Measurements from ENCODE around the gene DYDC2. TPM values are rescaled to one million over a fixed set of nuclear protein-coding genes. Genes with fewer than 3 reads are reported as not detected.

DYDC2 gene
- total RNA-seq, 1 donor from 2014 or later, result not detected

DNA sequence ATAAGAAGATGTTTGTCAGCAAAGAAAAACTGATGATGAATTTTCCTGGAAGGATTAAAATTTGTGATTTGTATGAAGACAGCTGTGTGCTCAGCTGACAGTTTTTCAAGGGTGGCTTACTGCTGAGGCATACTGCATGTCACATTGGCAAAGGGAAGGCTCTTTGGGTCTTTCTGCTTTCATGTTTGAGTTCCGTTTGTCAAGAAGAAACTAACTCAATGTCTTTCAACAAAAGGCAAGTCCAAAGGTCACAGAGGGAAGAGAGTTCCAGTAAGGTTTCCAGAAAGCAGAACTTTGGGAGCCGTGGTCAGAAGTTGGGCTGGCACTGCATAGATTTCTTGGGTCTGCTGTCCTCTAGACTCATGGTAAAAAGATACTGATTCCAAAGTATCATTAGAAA lies 16.9 kb downstream of the DYDC2 start:
- TF ChIP-seq, protein P1, sequence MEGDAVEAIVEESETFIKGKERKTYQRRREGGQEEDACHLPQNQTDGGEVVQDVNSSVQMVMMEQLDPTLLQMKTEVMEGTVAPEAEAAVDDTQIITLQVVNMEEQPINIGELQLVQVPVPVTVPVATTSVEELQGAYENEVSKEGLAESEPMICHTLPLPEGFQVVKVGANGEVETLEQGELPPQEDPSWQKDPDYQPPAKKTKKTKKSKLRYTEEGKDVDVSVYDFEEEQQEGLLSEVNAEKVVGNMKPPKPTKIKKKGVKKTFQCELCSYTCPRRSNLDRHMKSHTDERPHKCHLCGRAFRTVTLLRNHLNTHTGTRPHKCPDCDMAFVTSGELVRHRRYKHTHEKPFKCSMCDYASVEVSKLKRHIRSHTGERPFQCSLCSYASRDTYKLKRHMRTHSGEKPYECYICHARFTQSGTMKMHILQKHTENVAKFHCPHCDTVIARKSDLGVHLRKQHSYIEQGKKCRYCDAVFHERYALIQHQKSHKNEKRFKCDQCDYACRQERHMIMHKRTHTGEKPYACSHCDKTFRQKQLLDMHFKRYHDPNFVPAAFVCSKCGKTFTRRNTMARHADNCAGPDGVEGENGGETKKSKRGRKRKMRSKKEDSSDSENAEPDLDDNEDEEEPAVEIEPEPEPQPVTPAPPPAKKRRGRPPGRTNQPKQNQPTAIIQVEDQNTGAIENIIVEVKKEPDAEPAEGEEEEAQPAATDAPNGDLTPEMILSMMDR (IDR thresholded peaks at IDR 0.05; ENCODE audit: unreplicated experiment), result no peak
- no peaks in the 10 kb centered on the region for H3K4me1 Mint-ChIP-seq (ENCODE audit: unreplicated experiment)
- no peaks in the 10 kb centered on the region for H3K36me3 Mint-ChIP-seq (ENCODE audit: low read depth, unreplicated experiment)
- H3K4me3 Mint-ChIP-seq (ENCODE audit: unreplicated experiment), result no peak overlapping the region
- DNase-seq (ENCODE audit: low spot score), result no peak
- H3K9me3 Mint-ChIP-seq (ENCODE audit: unreplicated experiment), result no peaks in the 10 kb centered on the region
- no peak overlapping the region for H3K27ac Mint-ChIP-seq (ENCODE audit: unreplicated experiment)
- H3K27me3 Mint-ChIP-seq (ENCODE audit: unreplicated experiment), result peaks cover 4% of the 10 kb centered on the region

DNA sequence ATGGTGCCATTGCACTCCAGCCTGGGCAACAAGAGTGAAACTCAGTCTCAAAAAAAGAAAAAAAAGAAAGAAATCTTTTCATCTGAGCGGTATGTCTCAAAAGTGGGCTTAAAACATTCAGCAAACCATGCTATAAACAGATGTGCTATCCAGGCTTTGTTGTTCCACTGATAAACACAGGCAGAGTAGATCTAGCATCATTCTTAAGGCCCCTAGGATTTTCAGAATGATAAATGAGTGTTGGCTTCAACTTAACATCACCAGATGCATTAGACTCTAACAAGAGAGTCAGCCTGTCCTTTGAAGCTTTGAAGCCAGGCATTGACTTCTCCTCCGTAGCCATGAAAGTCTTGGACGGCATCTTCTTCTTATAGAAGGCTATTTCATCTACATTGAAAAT lies 23.1 kb downstream of the DYDC2 start:
- Mint-ChIP-seq H3K9me3 (ENCODE audit: unreplicated experiment) (no peaks in the 10 kb centered on the region), H3K4me3 (ENCODE audit: unreplicated experiment) (no peak overlapping the region), H3K4me1 (ENCODE audit: unreplicated experiment) (peaks cover 5% of the 10 kb centered on the region), H3K27me3 (ENCODE audit: unreplicated experiment) (peaks cover 4% of the 10 kb centered on the region), H3K36me3 (ENCODE audit: low read depth, unreplicated experiment) (no peaks in the 10 kb centered on the region), H3K27ac (ENCODE audit: unreplicated experiment) (no peak overlapping the region)
- TF ChIP-seq, protein P1 (IDR thresholded peaks at IDR 0.05; ENCODE audit: unreplicated experiment), result no peak
- no peak for DNase-seq (ENCODE audit: low spot score)

DNA sequence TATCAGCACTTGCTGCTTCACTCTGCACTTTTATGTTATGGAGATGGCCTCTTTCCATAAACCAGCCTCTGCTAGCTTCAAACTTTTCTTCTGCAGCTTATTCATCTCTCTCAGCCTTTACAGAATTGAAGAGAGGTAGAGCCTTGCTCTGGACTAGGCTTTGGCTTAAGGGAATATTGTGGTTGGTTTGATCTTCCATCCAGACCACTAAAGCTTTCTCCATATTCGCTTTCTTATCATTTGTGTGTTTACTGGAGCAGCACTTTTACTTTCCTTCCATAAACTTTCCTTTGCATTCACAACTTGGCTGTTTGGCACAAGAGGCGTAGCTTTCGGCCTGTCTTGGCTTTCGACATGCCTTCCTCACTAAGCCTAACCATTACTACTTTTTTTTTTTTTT lies 23.6 kb downstream of the DYDC2 start:
- Mint-ChIP-seq H3K4me1 (ENCODE audit: unreplicated experiment) (peaks cover 5% of the 10 kb centered on the region), H3K9me3 (ENCODE audit: unreplicated experiment) (no peaks in the 10 kb centered on the region), H3K27ac (ENCODE audit: unreplicated experiment) (no peak overlapping the region), H3K4me3 (ENCODE audit: unreplicated experiment) (no peak overlapping the region), H3K27me3 (ENCODE audit: unreplicated experiment) (peaks cover 4% of the 10 kb centered on the region), H3K36me3 (ENCODE audit: low read depth, unreplicated experiment) (no peaks in the 10 kb centered on the region)
- no peak for DNase-seq (ENCODE audit: low spot score)
- TF ChIP-seq, protein P1 (IDR thresholded peaks at IDR 0.05; ENCODE audit: unreplicated experiment), result no peak

DNA sequence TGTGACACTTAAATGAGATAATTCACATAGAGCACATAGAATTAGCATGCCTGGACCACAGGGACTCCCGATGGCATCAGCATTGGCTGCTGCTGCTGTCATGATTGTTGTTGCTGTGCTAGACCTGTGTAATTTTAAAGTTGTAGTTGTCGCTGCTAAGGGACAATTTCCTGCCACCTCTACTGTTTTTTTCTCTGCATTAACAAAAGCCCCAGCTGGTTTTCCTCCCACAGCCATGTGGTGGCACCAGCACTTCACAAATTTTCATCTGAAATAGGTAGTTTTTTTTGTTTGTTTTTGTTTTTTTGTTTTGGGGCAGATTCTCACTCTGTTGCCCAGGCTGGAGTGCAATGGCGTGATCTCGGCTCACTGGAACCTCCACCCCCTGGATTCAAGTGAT lies 26.4 kb downstream of the DYDC2 start:
- Mint-ChIP-seq H3K27ac (ENCODE audit: unreplicated experiment) (peak overlapping the region; percentile 6), H3K9me3 (ENCODE audit: unreplicated experiment) (no peaks in the 10 kb centered on the region), H3K27me3 (ENCODE audit: unreplicated experiment) (peaks cover 4% of the 10 kb centered on the region), H3K4me1 (ENCODE audit: unreplicated experiment) (peaks cover 5% of the 10 kb centered on the region), H3K4me3 (ENCODE audit: unreplicated experiment) (no peak overlapping the region), H3K36me3 (ENCODE audit: low read depth, unreplicated experiment) (no peaks in the 10 kb centered on the region)
- TF ChIP-seq, protein P1 (IDR thresholded peaks at IDR 0.05; ENCODE audit: unreplicated experiment), result peak; percentile 30
- DNase-seq (ENCODE audit: low spot score), result peak; percentile 55

DNA sequence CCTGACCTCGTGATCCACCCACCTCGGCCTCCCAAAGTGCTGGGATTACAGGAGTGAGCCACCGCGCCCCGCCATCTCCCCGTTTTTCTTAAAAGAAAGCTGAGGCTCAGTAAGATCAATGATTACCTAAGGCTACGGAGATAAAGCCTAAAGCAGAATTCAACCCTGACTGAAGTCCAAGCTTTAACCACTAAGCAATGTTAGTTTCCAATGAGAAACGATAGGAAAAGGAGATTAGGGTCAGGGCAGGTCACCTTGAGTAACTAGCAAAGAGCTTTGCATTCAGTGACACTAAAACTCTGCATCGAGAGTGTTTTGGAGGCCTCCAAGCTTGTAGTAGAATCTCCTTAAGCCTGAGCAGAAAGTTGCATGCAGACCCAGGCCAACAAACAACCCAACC lies 34.2 kb downstream of the DYDC2 start:
- no peaks in the 10 kb centered on the region for H3K9me3 Mint-ChIP-seq (ENCODE audit: unreplicated experiment)
- H3K27me3 Mint-ChIP-seq (ENCODE audit: unreplicated experiment), result peaks cover 2% of the 10 kb centered on the region
- no peaks in the 10 kb centered on the region for H3K36me3 Mint-ChIP-seq (ENCODE audit: low read depth, unreplicated experiment)
- H3K4me1 Mint-ChIP-seq (ENCODE audit: unreplicated experiment), result no peaks in the 10 kb centered on the region
- TF ChIP-seq, protein P1 (IDR thresholded peaks at IDR 0.05; ENCODE audit: unreplicated experiment), result no peak
- no peak overlapping the region for H3K4me3 Mint-ChIP-seq (ENCODE audit: unreplicated experiment)
- H3K27ac Mint-ChIP-seq (ENCODE audit: unreplicated experiment), result no peak overlapping the region
- no peak for DNase-seq (ENCODE audit: low spot score)

Data from endothelial cell (in vitro differentiated cells).